Activated naive CD4-positive, alpha-beta T cell treated with anti-CD3 and anti-CD28 coated beads, Interleukin-2, amount 10 ng/mL, durations not matched to agents 7 days and 5 days (primary cell): Measurements from ENCODE around the gene HMCN1.

ENCODE experiments used
- CTCF ChIA-PET: fragments of 350-600 bp; sonication (Branson Sonifier 250); formaldehyde crosslinking; loops from one replicate; lab custom pipeline; 2021; ENCODE audit warnings: antibody characterized with exemption; lab: Charles Lee
- DNase-seq: peaks from one replicate; pipeline ENCODE4 v3.0.0-alpha.2; 2020
- H3K27ac Mint-ChIP-seq: one replicate; pipeline ENCODE4 v1.8.0; 2021; ENCODE audit warnings: mild to moderate bottlenecking, moderate library complexity, mixed read lengths
- H3K27me3 Mint-ChIP-seq: one replicate; pipeline ENCODE4 v1.8.0; 2021; ENCODE audit warnings: mild to moderate bottlenecking, mixed read lengths
- H3K36me3 Mint-ChIP-seq: one replicate; pipeline ENCODE4 v1.8.0; 2021; ENCODE audit warnings: mixed read lengths
- H3K4me1 Mint-ChIP-seq: one replicate; pipeline ENCODE4 v1.8.0; 2021; ENCODE audit warnings: mixed read lengths
- H3K4me3 Mint-ChIP-seq: one replicate; pipeline ENCODE4 v1.8.0; 2021; ENCODE audit warnings: mild to moderate bottlenecking, moderate library complexity, mixed read lengths
- H3K9me3 Mint-ChIP-seq: one replicate; pipeline ENCODE4 v1.8.0; 2021; ENCODE audit warnings: mixed read lengths

HMCN1 gene

GRCh38 chr1:186016856-186017255 is 282.7 kb downstream of the HMCN1 start:
- no peaks in the 10 kb centered on the region for H3K36me3 Mint-ChIP-seq
- no peak overlapping the region for H3K4me3 Mint-ChIP-seq
- DNase-seq, result no peak
- CTCF ChIA-PET, result no interaction called here
- no peak overlapping the region for H3K27ac Mint-ChIP-seq
- H3K27me3 Mint-ChIP-seq, result no peaks in the 10 kb centered on the region
- H3K9me3 Mint-ChIP-seq, result no peaks in the 10 kb centered on the region
- no peaks in the 10 kb centered on the region for H3K4me1 Mint-ChIP-seq

DNA sequence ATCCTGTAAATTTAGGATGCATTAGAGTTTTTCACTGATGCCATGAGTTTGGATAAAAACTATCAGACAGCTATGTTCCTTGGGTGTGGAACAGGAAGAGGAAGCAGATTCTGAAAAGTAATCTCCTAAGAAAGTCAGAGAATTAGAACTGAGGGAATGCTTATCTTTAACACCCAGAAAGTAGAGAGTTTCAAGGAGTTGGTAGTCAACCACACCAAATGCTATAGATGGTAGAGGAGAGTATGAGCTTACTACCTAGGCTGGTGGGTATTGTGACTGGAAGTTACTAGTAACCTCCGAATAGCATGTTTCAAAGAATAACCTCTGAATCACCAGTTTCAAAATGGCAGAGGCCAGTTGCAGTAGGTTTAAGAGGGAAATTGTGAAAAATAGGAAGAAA is 288.0 kb downstream of the HMCN1 start:
- CTCF ChIA-PET, result no interaction called here
- no peak overlapping the region for H3K4me3 Mint-ChIP-seq
- no peaks in the 10 kb centered on the region for H3K4me1 Mint-ChIP-seq
- H3K9me3 Mint-ChIP-seq, result no peaks in the 10 kb centered on the region
- H3K27me3 Mint-ChIP-seq, result no peaks in the 10 kb centered on the region
- no peaks in the 10 kb centered on the region for H3K36me3 Mint-ChIP-seq
- no peak overlapping the region for H3K27ac Mint-ChIP-seq
- DNase-seq, result no peak

DNA sequence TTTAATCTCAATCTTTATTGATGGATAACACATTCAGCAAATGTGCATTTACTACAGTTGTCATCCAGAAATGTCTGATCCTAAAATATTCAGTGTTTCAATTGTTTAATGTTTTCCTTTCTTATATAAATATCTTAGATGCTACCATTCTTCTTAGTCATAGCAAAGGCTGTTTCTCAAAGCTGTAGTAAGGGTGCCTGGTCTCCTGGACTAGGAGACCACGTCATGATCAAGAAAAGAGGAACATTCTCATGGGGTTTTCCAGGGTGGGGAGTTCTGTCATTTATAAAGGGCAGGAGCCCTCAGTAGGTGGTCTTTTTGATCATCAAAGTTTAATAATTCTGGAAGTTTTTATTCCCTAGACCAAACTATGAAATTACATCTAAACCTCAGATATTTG is 292.8 kb downstream of the HMCN1 start:
- Mint-ChIP-seq H3K9me3 (no peaks in the 10 kb centered on the region), H3K27me3 (no peaks in the 10 kb centered on the region), H3K4me3 (no peak overlapping the region), H3K36me3 (no peaks in the 10 kb centered on the region), H3K27ac (no peak overlapping the region), H3K4me1 (no peaks in the 10 kb centered on the region)
- DNase-seq, result no peak
- CTCF ChIA-PET, result no interaction called here

DNA sequence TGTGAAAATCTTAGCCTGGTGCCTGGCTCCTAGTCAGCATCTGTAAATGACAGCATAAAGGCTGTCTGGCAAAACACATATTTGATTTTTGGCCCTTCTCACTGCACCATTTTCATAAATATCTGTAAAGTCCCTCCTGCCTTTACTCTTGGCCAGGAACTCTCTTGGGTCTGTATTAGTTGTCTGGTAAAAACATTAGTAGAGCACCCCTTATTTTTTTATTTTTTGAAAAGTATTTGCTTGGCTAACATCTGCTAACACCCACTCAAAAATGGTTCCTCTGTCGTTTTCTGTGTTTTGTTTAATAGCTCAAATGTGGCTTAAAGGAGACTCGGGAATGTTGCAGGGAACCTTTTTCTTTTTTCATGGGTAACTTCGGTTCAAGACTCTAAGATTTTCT is 293.4 kb downstream of the HMCN1 start:
- CTCF ChIA-PET, result no interaction called here
- Mint-ChIP-seq H3K27ac (no peak overlapping the region), H3K9me3 (peaks cover 1% of the 10 kb centered on the region), H3K27me3 (no peaks in the 10 kb centered on the region), H3K36me3 (no peaks in the 10 kb centered on the region), H3K4me1 (no peaks in the 10 kb centered on the region), H3K4me3 (no peak overlapping the region)
- no peak for DNase-seq

DNA sequence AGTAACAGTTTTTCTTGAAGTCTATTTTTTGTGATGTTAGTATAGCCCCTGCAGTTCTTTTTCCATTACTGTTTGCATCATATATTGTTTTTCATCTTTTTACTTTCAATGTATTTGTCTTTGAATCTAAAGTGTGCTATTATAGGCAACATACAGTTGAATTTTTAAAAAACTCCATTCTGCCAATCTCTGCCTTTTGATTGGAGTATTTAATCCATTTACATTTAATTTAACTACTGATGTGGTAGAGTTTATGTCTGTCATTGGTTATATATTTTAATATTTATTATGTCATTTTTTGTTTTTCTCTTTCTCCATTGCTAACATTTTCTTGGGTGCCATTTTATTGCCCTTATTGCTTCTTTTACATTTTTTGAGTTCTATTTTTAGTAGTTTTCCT is 296.3 kb downstream of the HMCN1 start:
- H3K36me3 Mint-ChIP-seq, result no peaks in the 10 kb centered on the region
- H3K9me3 Mint-ChIP-seq, result peaks cover 1% of the 10 kb centered on the region
- CTCF ChIA-PET, result no interaction called here
- H3K4me3 Mint-ChIP-seq, result no peak overlapping the region
- no peaks in the 10 kb centered on the region for H3K4me1 Mint-ChIP-seq
- H3K27me3 Mint-ChIP-seq, result no peaks in the 10 kb centered on the region
- no peak overlapping the region for H3K27ac Mint-ChIP-seq
- no peak for DNase-seq

DNA sequence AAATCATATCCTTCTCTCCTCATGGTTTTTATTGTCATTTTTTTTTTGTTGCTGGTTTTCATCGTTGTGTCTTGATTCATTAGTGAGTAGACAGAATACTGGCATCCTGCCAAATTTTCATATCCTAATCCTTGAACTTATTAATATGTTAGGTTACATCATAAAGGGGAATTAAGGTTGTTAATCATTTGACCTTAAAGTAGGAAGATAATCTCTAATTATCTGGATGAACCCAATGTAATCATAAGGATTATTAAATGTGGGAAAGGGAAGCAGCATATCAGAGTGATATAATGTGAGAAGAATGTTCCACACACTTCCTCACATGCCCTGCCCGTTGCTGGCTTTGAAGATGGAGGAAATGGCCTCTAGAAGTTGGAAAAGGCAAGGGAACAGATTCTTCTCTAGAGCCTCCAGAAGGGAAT is 299.7 kb downstream of the HMCN1 start:
- CTCF ChIA-PET, result no interaction called here
- no peak for DNase-seq
- Mint-ChIP-seq H3K27ac (no peak overlapping the region), H3K9me3 (peaks cover 1% of the 10 kb centered on the region), H3K4me3 (no peak overlapping the region), H3K4me1 (no peaks in the 10 kb centered on the region), H3K36me3 (no peaks in the 10 kb centered on the region), H3K27me3 (no peaks in the 10 kb centered on the region)

DNA sequence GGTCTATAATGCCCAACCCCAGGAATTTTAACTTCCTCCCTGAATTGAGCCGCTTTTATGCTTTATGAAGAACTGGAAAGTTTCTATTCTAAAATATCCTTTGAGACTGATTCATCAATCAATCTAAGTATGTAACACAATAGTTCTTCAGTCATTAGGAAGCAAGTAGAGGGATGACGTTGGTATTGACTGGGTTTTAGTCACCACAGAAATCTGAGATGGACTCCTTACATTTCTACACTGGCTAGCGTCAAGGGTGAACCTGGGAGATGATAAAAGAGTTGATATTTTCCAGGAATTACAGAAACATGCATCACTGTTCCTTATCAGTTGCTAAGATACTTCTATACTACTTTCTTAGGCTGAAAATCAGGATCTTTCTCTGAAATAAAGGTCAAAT is 308.0 kb downstream of the HMCN1 start:
- H3K9me3 Mint-ChIP-seq, result no peaks in the 10 kb centered on the region
- H3K27ac Mint-ChIP-seq, result no peak overlapping the region
- H3K36me3 Mint-ChIP-seq, result no peaks in the 10 kb centered on the region
- CTCF ChIA-PET, result no interaction called here
- no peak for DNase-seq
- no peak overlapping the region for H3K4me3 Mint-ChIP-seq
- no peaks in the 10 kb centered on the region for H3K27me3 Mint-ChIP-seq
- no peaks in the 10 kb centered on the region for H3K4me1 Mint-ChIP-seq

DNA sequence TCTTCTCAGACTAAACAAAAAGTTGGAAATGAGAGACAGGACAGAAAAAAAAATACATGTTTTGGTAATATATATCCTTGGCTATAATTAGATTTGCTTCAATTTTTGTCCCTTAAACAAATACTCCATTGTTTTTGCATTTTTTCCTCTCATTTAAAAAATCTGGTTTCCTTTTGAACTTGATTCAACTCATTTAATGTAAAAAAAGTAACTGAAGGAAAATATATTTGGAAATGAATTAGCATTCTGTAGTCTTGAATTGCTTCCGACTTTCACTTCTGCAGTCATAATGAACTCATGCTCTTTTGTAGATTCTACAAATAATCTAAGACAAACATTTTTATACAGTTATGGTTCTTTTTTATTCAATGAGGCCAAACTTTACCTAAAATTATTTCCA is 309.1 kb downstream of the HMCN1 start:
- H3K9me3 Mint-ChIP-seq, result no peaks in the 10 kb centered on the region
- no peaks in the 10 kb centered on the region for H3K27me3 Mint-ChIP-seq
- no peak overlapping the region for H3K4me3 Mint-ChIP-seq
- CTCF ChIA-PET, result no interaction called here
- no peak overlapping the region for H3K27ac Mint-ChIP-seq
- no peaks in the 10 kb centered on the region for H3K4me1 Mint-ChIP-seq
- no peak for DNase-seq
- H3K36me3 Mint-ChIP-seq, result no peaks in the 10 kb centered on the region

GRCh38 chr1:186044079-186044685 is 310.0 kb downstream of the HMCN1 start:
- Mint-ChIP-seq H3K36me3 (no peaks in the 10 kb centered on the region), H3K27me3 (no peaks in the 10 kb centered on the region), H3K4me1 (no peaks in the 10 kb centered on the region), H3K9me3 (no peaks in the 10 kb centered on the region), H3K4me3 (no peak overlapping the region), H3K27ac (no peak overlapping the region)
- no peak for DNase-seq
- CTCF ChIA-PET, result no interaction called here

DNA sequence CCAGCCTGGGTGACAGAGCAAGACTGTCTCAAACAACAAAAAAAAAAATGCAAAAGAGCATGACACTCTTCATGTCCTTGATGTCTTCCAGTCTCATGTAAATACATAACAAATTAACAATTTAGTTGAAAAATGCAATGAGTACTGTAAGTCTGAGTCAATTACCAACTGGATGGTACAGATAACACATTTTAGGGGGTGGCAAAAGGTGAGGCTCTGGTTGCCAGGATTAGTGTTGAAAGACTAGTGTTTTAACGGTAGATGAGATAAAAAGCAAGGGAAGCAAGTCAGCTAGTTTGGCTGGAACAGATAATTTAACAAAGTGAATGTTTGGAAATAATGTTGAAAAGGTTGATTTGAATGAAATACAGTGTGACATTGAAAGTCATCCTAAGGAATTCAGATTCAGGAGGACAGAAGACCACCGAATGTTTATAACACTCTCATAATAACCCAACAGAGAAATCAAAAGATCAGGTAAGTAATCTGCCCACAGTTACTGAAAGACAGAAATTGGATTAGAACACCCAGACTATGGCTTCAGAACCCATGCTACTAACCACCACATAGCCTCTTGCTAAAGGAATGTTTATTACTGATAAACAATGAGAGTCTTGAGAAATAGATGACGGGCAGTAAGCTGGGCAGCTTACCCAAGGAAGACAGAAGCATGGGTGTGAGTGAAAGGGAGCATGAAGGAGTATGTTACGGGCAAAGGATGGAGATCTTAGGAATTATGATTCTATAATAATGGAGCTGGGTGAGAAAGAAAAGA is 312.4 kb downstream of the HMCN1 start:
- H3K36me3 Mint-ChIP-seq, result no peaks in the 10 kb centered on the region
- no peaks in the 10 kb centered on the region for H3K4me1 Mint-ChIP-seq
- H3K27ac Mint-ChIP-seq, result no peak overlapping the region
- no peaks in the 10 kb centered on the region for H3K27me3 Mint-ChIP-seq
- CTCF ChIA-PET, result no interaction called here
- DNase-seq, result no peak
- H3K4me3 Mint-ChIP-seq, result no peak overlapping the region
- H3K9me3 Mint-ChIP-seq, result no peaks in the 10 kb centered on the region

DNA sequence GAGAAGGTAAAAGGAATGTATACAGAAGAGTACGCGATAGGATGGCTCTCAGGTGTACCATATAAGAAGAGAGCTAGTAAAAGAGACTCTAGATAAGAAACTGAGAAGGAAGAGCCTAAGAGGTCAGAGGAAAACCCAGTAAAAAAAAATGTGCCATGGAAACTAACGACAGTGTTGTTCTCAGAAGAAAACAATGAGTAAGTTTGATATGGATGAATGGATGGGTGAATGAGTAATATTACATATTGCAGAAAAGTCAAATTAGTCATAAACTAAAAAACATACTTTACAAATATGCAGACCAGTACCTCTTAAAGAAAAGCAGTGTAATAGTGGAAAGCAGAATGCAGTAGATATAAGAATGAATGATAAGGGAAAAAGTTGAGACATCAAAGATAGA is 316.2 kb downstream of the HMCN1 start:
- no peak overlapping the region for H3K27ac Mint-ChIP-seq
- DNase-seq, result no peak
- no peaks in the 10 kb centered on the region for H3K36me3 Mint-ChIP-seq
- no peaks in the 10 kb centered on the region for H3K9me3 Mint-ChIP-seq
- CTCF ChIA-PET, result no interaction called here
- H3K4me3 Mint-ChIP-seq, result no peak overlapping the region
- H3K4me1 Mint-ChIP-seq, result no peaks in the 10 kb centered on the region
- H3K27me3 Mint-ChIP-seq, result no peaks in the 10 kb centered on the region

DNA sequence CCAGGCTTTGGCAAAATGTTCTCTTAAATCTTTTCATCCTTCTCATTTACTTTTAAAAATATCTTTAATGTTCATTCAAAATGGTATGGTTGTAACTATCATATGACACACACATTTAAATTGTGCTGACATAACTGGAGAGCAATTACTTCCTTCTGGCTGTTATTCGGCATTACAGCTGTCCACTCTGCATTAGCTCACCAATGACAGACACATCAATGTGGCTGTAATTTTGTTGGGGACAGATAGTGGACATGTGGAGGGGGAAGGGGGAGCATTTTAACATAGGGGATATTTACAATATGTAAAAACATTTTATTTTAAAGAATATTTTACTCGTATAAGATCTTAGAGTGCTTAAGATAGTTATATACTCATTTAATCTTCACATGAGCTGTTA is 319.8 kb downstream of the HMCN1 start:
- Mint-ChIP-seq H3K4me1 (no peaks in the 10 kb centered on the region), H3K9me3 (no peaks in the 10 kb centered on the region), H3K4me3 (no peak overlapping the region), H3K27ac (no peak overlapping the region), H3K27me3 (no peaks in the 10 kb centered on the region), H3K36me3 (no peaks in the 10 kb centered on the region)
- CTCF ChIA-PET, result no interaction called here
- no peak for DNase-seq

- Mint-ChIP-seq H3K36me3 (no peaks in the 10 kb centered on the region), H3K27me3 (no peaks in the 10 kb centered on the region), H3K27ac (no peak overlapping the region), H3K4me3 (no peak overlapping the region), H3K4me1 (no peaks in the 10 kb centered on the region), H3K9me3 (no peaks in the 10 kb centered on the region)
- CTCF ChIA-PET, result no interaction called here
- no peak for DNase-seq
These were observed 320.7 kb downstream of the HMCN1 start for GRCh38 chr1:186054932-186055331.

DNA sequence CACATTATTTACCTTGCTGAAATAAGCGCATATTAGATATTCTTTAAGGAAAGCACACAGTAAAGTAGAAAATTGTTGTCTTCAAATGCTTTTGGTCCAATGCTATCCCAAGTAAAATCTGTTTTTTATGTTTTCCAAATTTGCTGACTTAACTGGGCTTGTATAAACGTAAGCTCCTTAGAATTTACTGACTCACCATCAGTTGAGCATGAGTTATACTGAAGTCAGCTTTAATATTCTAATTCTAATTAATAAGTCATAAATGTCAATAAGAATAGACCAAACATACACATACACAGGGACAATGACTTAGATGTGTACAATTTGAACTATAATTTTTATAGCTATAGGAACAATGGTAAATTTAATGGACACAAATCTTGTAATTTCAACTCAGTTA is 321.7 kb downstream of the HMCN1 start:
- no peaks in the 10 kb centered on the region for H3K9me3 Mint-ChIP-seq
- DNase-seq, result no peak
- CTCF ChIA-PET, result no interaction called here

DNA sequence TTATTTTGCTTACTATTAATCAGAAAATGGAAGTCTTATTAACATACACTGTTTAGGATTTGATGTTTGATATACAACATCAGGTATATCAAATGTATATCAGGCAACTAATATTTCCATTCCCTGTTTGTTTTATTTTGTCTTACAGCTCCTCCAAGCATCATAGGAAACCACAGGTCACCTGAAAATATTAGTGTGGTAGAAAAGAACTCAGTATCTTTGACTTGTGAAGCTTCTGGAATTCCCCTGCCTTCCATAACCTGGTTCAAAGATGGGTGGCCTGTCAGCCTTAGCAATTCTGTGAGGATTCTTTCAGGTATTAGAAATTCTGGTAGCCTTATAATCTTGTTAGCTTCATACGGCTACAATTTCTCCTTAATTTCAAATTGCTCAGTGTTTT is 322.9 kb downstream of the HMCN1 start:
- Mint-ChIP-seq H3K4me3 (no peak overlapping the region), H3K27me3 (no peaks in the 10 kb centered on the region), H3K9me3 (no peaks in the 10 kb centered on the region), H3K27ac (no peak overlapping the region), H3K36me3 (no peaks in the 10 kb centered on the region), H3K4me1 (no peaks in the 10 kb centered on the region)
- CTCF ChIA-PET, result no interaction called here
- no peak for DNase-seq

More for the DNA sequence above, 321.7 kb downstream of the HMCN1 start:
- H3K27ac Mint-ChIP-seq, result no peak overlapping the region
- no peak overlapping the region for H3K4me3 Mint-ChIP-seq
- H3K36me3 Mint-ChIP-seq, result no peaks in the 10 kb centered on the region
- no peaks in the 10 kb centered on the region for H3K27me3 Mint-ChIP-seq
- H3K4me1 Mint-ChIP-seq, result no peaks in the 10 kb centered on the region
